Type B pancreatic cell (in vitro differentiated cells): ENCODE results near the gene GUCY1A1. TPM values are rescaled to one million over a fixed set of nuclear protein-coding genes. Genes with fewer than 3 reads are reported as not detected.

Source experiments
- DNase-seq: peaks from one replicate; pipeline ENCODE4 v3.0.0; 2021; ENCODE audit warnings: mixed read lengths; ENCODE audit not compliant: unreplicated experiment; ENCODE audit errors: extremely low spot score
- H3K27ac Mint-ChIP-seq: 2 replicates; pipeline ENCODE4 v1.8.0; 2021; ENCODE audit warnings: mild to moderate bottlenecking, mixed read lengths
- H3K27me3 Mint-ChIP-seq: 2 replicates; pipeline ENCODE4 v1.8.0; 2021; ENCODE audit warnings: mixed read lengths
- H3K36me3 Mint-ChIP-seq: 2 replicates; pipeline ENCODE4 v1.8.0; 2021; ENCODE audit warnings: mixed read lengths
- H3K4me1 Mint-ChIP-seq: one replicate; pipeline ENCODE4 v1.8.0; 2021; ENCODE audit warnings: mixed read lengths; ENCODE audit not compliant: unreplicated experiment
- H3K4me3 Mint-ChIP-seq: 2 replicates; pipeline ENCODE4 v1.8.0; 2021; ENCODE audit warnings: mild to moderate bottlenecking, mixed read lengths
- H3K9me3 Mint-ChIP-seq: 2 replicates; pipeline ENCODE4 v1.8.0; 2021; ENCODE audit warnings: mixed read lengths
- CTCF ChIP-seq: fragments of 200-600 bp; sonication (generic); conservative IDR thresholded peaks from 2 replicates; pipeline ENCODE4 v1.5.0; 2021; ENCODE audit warnings: antibody characterized with exemption, mild to moderate bottlenecking
- total RNA-seq: library from RNA; stranded (reverse); gene quantifications from 2 replicates; pipeline ENCODE4 v1.2.1, GENCODE V29; 2021; ENCODE audit warnings: low replicate concordance

The GUCY1A1 gene
- total RNA-seq, 1 donor from 2014 or later = 6.2 TPM

DNA sequence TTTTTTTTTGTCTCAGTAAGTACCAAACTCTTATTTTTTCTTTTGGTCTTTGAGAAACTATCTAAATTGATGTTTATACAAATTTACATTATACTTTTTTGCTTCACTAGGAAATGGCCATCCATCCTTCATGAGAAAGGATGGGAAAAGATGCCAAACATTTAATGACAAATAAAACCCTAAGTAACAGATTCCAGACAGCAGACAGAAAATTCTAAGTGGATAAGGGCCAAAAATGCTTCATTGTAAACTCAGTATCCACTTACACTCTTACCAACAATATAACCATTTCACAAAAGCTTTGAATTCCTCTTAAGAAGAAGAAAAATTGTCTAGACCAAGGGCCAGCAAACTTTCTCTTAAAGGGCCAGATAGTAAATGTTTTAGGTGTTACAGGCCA is 95.7 kb downstream of the GUCY1A1 start:
- DNase-seq = no peak
- Mint-ChIP-seq H3K27ac (no peak overlapping the region), H3K4me1 (peaks cover 9% of the 10 kb centered on the region), H3K36me3 (no peaks in the 10 kb centered on the region), H3K27me3 (peaks cover 4% of the 10 kb centered on the region), H3K9me3 (peaks cover 4% of the 10 kb centered on the region), H3K4me3 (no peak overlapping the region)
- TF ChIP-seq CTCF = no peak

DNA sequence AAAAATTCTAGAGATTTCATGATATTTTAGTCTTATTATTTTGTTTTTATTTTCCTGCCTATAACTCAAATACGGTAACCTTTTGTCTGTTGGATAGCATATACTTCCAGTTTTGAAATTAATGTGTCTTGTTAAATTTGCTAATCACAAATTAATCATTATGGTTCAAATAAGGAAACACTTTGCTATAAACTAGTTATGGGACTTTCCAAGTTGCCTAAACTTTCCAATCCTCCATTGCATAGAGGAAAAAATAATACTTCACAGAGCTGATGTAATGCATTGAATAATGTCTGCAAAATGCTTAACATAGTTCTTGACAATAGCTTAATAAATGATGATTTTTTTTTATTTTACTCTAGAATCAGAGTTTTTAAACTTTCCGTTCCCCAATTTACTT is 96.9 kb downstream of the GUCY1A1 start:
- Mint-ChIP-seq H3K27ac (no peak overlapping the region), H3K27me3 (peaks cover 4% of the 10 kb centered on the region), H3K36me3 (no peaks in the 10 kb centered on the region), H3K4me1 (peaks cover 7% of the 10 kb centered on the region), H3K9me3 (peaks cover 2% of the 10 kb centered on the region), H3K4me3 (no peak overlapping the region)
- TF ChIP-seq CTCF = no peak
- no peak for DNase-seq

GRCh38 chr4:155765149-155765548 is 98.5 kb downstream of the GUCY1A1 start:
- Mint-ChIP-seq H3K4me1 (peaks cover 8% of the 10 kb centered on the region), H3K27ac (no peak overlapping the region), H3K9me3 (no peaks in the 10 kb centered on the region), H3K4me3 (no peak overlapping the region), H3K36me3 (no peaks in the 10 kb centered on the region), H3K27me3 (peaks cover 4% of the 10 kb centered on the region)
- no peak for DNase-seq
- no peak for TF ChIP-seq CTCF

DNA sequence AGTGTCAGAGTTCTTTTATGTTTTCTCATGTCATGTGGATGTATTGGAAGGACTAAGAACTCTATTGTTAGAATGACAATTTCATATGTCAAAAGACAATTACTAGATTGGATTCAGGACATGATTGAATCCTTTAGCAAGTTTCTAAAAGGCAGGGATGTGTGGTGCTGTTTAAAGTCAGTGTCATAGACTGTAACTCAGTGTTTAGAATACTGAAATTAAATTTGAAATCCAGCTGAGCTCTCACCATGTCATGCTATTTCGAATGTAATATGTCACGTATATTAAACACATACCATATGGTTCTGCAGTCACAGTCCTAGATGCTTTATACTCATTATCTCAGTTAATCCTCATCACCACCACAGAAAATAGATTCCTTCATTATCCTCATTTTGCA is 100.0 kb downstream of the GUCY1A1 start:
- H3K27ac Mint-ChIP-seq = no peak overlapping the region
- no peak overlapping the region for H3K4me3 Mint-ChIP-seq
- no peaks in the 10 kb centered on the region for H3K27me3 Mint-ChIP-seq
- H3K9me3 Mint-ChIP-seq = no peaks in the 10 kb centered on the region
- no peak for DNase-seq
- no peak for TF ChIP-seq CTCF
- H3K36me3 Mint-ChIP-seq = no peaks in the 10 kb centered on the region
- H3K4me1 Mint-ChIP-seq = peaks cover 3% of the 10 kb centered on the region

GRCh38 chr4:155768370-155768769 is 101.7 kb downstream of the GUCY1A1 start:
- Mint-ChIP-seq H3K4me1 (peaks cover 3% of the 10 kb centered on the region), H3K9me3 (no peaks in the 10 kb centered on the region), H3K36me3 (no peaks in the 10 kb centered on the region), H3K4me3 (no peak overlapping the region), H3K27me3 (no peaks in the 10 kb centered on the region), H3K27ac (no peak overlapping the region)
- DNase-seq = no peak
- TF ChIP-seq CTCF = no peak

- H3K27me3 Mint-ChIP-seq = no peaks in the 10 kb centered on the region
- H3K27ac Mint-ChIP-seq = no peak overlapping the region
- H3K4me1 Mint-ChIP-seq = peaks cover 3% of the 10 kb centered on the region
- H3K36me3 Mint-ChIP-seq = no peaks in the 10 kb centered on the region
- no peak for DNase-seq
- H3K4me3 Mint-ChIP-seq = no peak overlapping the region
- no peak for TF ChIP-seq CTCF
- no peaks in the 10 kb centered on the region for H3K9me3 Mint-ChIP-seq
Observed at GRCh38 chr4:155769090-155769489, 102.4 kb downstream of the GUCY1A1 start.
